A549 (cell line): ENCODE data around the gene EARS2. TPM values are rescaled to one million over a fixed set of nuclear protein-coding genes. Genes with fewer than 3 reads are reported as not detected.

Experiments used
- ATAC-seq, 2 experiments: fragments of 200-7000 bp in 1 of 2; fragments of >200 bp in 1 of 2; cut with Nextera tagmentation in 1 of 2; cut with Tn5 transposase in 1 of 2; 3 replicates each; pipeline versions ENCODE4 v1.8.0 to v1.9.1; 2018 to 2020; ENCODE audit warnings: mild to moderate bottlenecking in 1 of 2, moderate library complexity in 1 of 2
- CTCF ChIA-PET: fragments of 300-600 bp; sonication (Branson Sonifier 250); formaldehyde crosslinking; extraction: SDS; loops from one replicate; lab custom pipeline; 2021; ENCODE audit warnings: antibody characterized with exemption, inconsistent platforms; lab: Yijun Ruan, JAX
- POLR2A ChIA-PET: fragments of 350-600 bp; formaldehyde crosslinking; extraction: SDS; loops from one replicate; lab custom pipeline; 2021; ENCODE audit warnings: antibody characterized with exemption, inconsistent platforms; lab: Yijun Ruan, JAX
- DNase-seq, 2 experiments: peaks; one replicate each; pipeline versions ENCODE4 v3.0.0 to v3.0.0-alpha.2; 2011 to 2016; ENCODE audit warnings: low read depth in 1 of 2, low spot score in 1 of 2
- FAIRE-seq: peaks from 2 replicates; lab custom pipeline; 2011; peaks lifted over from hg19 to GRCh38; lab: Jason Lieb, UNC
- H3K27ac ChIP-seq, 2 experiments: fragments of >200 bp; sonication (Bioruptor Twin); formaldehyde crosslinking; 3 replicates each; pipeline ENCODE4 v1.5.1; 2016 to 2017
- H3K4me1 ChIP-seq: fragments of >200 bp; sonication (Bioruptor Twin); formaldehyde crosslinking; 3 replicates; pipeline ENCODE4 v1.6.1; 2016
- H3K4me2 ChIP-seq: fragments of >200 bp; sonication (Bioruptor Twin); formaldehyde crosslinking; 3 replicates; pipeline ENCODE4 v1.6.1; 2016
- H3K4me3 ChIP-seq: fragments of >200 bp; sonication (Bioruptor Twin); formaldehyde crosslinking; 3 replicates; pipeline ENCODE4 v1.5.1; 2016
- H3K9me3 ChIP-seq: fragments of >200 bp; sonication (Bioruptor Twin); formaldehyde crosslinking; 3 replicates; pipeline ENCODE4 v1.6.1; 2016
- BHLHE40 ChIP-seq: IDR thresholded peaks from 2 replicates; pipeline ENCODE4 v1.6.1; 2012; ENCODE audit warnings: low read depth, low read length, inconsistent platforms
- CBX8 ChIP-seq: fragments of 200-600 bp; sonication (generic); IDR thresholded peaks from 2 replicates; pipeline ENCODE4 v1.6.1; 2016
- CEBPB ChIP-seq, 2 experiments: fragments of >200 bp in 1 of 2; sonication (Bioruptor Twin) in 1 of 2; formaldehyde crosslinking in 1 of 2; IDR thresholded peaks; 2 replicates each; pipeline ENCODE4 v1.6.1; 2012 to 2016
- CHD4 ChIP-seq: fragments of 200-600 bp; sonication (generic); IDR thresholded peaks from 2 replicates; pipeline ENCODE4 v1.6.1; 2016; ENCODE audit warnings: antibody characterized with exemption, mild to moderate bottlenecking, borderline replicate concordance
- EHF ChIP-seq: fragments of 250-450 bp; sonication (Bioruptor Pico); IDR thresholded peaks from 2 replicates; pipeline ENCODE4 v1.5.0; 2020; ENCODE audit warnings: mild to moderate bottlenecking
- EP300 ChIP-seq, 2 experiments: fragments of >200 bp; sonication (Bioruptor Twin); formaldehyde crosslinking; IDR thresholded peaks; 2 replicates in 1 of 2; 3 replicates in 1 of 2; pipeline ENCODE4 v1.6.1; 2016 to 2017
- ESRRA ChIP-seq: fragments of 150-350 bp; IDR thresholded peaks from 2 replicates; pipeline ENCODE4 v1.6.1; 2014; ENCODE audit warnings: mild to moderate bottlenecking, low read length, borderline replicate concordance
- FOSB ChIP-seq: fragments of 250-450 bp; sonication (Bioruptor Pico); IDR thresholded peaks from 2 replicates; pipeline ENCODE4 v1.5.0; 2020; ENCODE audit warnings: mild to moderate bottlenecking, moderate library complexity
- FOXS1 ChIP-seq: fragments of 250-450 bp; sonication (Bioruptor Pico); IDR thresholded peaks from 2 replicates; pipeline ENCODE4 v1.5.0; 2020; ENCODE audit warnings: mild to moderate bottlenecking, moderate library complexity
- GATA3 ChIP-seq: IDR thresholded peaks from 2 replicates; pipeline ENCODE4 v1.6.1; 2012; ENCODE audit warnings: borderline replicate concordance
- HDAC2 ChIP-seq: fragments of 200-600 bp; sonication (generic); IDR thresholded peaks from 2 replicates; pipeline ENCODE4 v1.6.1; 2016
- HEYL ChIP-seq: fragments of 250-450 bp; sonication (Bioruptor Pico); IDR thresholded peaks from 2 replicates; pipeline ENCODE4 v1.8.0; 2021; ENCODE audit warnings: mild to moderate bottlenecking, moderate library complexity
- KDM1A ChIP-seq: fragments of 200-600 bp; sonication (generic); IDR thresholded peaks from 2 replicates; pipeline ENCODE4 v1.6.1; 2016; ENCODE audit warnings: low read depth, mild to moderate bottlenecking
- KDM5A ChIP-seq: fragments of 200-600 bp; sonication (generic); IDR thresholded peaks from 2 replicates; pipeline ENCODE4 v1.6.1; 2016; ENCODE audit warnings: antibody characterized with exemption, mild to moderate bottlenecking
- MAFK ChIP-seq: fragments of 450-650 bp; IDR thresholded peaks from 2 replicates; pipeline ENCODE4 v1.6.1; 2014; ENCODE audit not compliant: partially characterized antibody
- MYC ChIP-seq: IDR thresholded peaks from 2 replicates; pipeline ENCODE4 v1.6.1; 2012; ENCODE audit warnings: mild to moderate bottlenecking, inconsistent platforms, low read length, improper control_type of control experiment, borderline replicate concordance
- NPAS2 ChIP-seq: fragments of 250-450 bp; sonication (Bioruptor Pico); IDR thresholded peaks from 2 replicates; pipeline ENCODE4 v1.8.0; 2022; ENCODE audit warnings: mild to moderate bottlenecking, moderate library complexity, borderline replicate concordance
- PHF8 ChIP-seq: fragments of 200-600 bp; sonication (generic); IDR thresholded peaks from 2 replicates; pipeline ENCODE4 v1.6.1; 2016; ENCODE audit warnings: low read depth, mild to moderate bottlenecking, antibody characterized with exemption, moderate library complexity, borderline replicate concordance
- RARB ChIP-seq: fragments of 250-450 bp; sonication (Bioruptor Pico); IDR thresholded peaks from 2 replicates; pipeline ENCODE4 v1.8.0; 2021; ENCODE audit warnings: mild to moderate bottlenecking, moderate library complexity
- RCOR1 ChIP-seq: fragments of 150-350 bp; IDR thresholded peaks from 2 replicates; pipeline ENCODE4 v1.6.1; 2014; ENCODE audit warnings: antibody characterized with exemption, low read length, low read depth
- RFX5 ChIP-seq: fragments of 450-650 bp; IDR thresholded peaks from 2 replicates; pipeline ENCODE4 v1.7.1; 2014; ENCODE audit warnings: antibody characterized with exemption, mild to moderate bottlenecking, moderate library complexity
- SMC3 ChIP-seq: fragments of >200 bp; sonication (Bioruptor Twin); formaldehyde crosslinking; IDR thresholded peaks from 3 replicates; pipeline ENCODE4 v1.6.1; 2018; ENCODE audit warnings: inconsistent platforms
- ZNF302 ChIP-seq: fragments of 250-450 bp; sonication (Bioruptor Pico); IDR thresholded peaks from 2 replicates; pipeline ENCODE4 v1.9.0; 2021; ENCODE audit warnings: inconsistent platforms, mild to moderate bottlenecking, moderate library complexity
- ZSCAN20 ChIP-seq: fragments of 250-450 bp; sonication (Bioruptor Pico); IDR thresholded peaks from 2 replicates; pipeline ENCODE4 v1.8.0; 2022; ENCODE audit warnings: mild to moderate bottlenecking, moderate library complexity
- WGBS: methylation state at CpG from one replicate; pipeline ENCODE4 v1.1.6; 2017; ENCODE audit errors: missing lambda C conversion rate; 5-methylcytosine and 5-hydroxymethylcytosine counted together
- polyA plus RNA-seq, 4 experiments: library from polyadenylated mRNA; depleted of rRNA in 3 of 4; stranded (reverse); fragments of >200 nt; fragmentation: RNase III in 1 of 4; extraction: RNeasy Plus Mini Kit Qiagen cat#74134 plus additional on column Dnase treatment in 1 of 4; gene quantifications; 2 replicates in 3 of 4; 3 replicates in 1 of 4; pipeline ENCODE4 v1.2.3, GENCODE V29; 2011 to 2017
- TF ChIP-seq, protein P1 (sequence below): IDR thresholded peaks from 2 replicates; pipeline ENCODE4 v1.6.1; 2012; ENCODE audit warnings: low read depth, borderline replicate concordance
- TF ChIP-seq, protein P2 (sequence below): fragments of >200 bp; sonication (Bioruptor Twin); formaldehyde crosslinking; IDR thresholded peaks from 3 replicates; pipeline ENCODE4 v1.6.1; 2016
- TF ChIP-seq, protein P3 (sequence below): fragments of 150-350 bp; IDR thresholded peaks from 2 replicates; pipeline ENCODE4 v1.6.1; 2014; ENCODE audit warnings: low read depth, mild to moderate bottlenecking, low read length
- TF ChIP-seq, protein P4 (sequence below): fragments of >200 bp; sonication (Bioruptor Twin); formaldehyde crosslinking; IDR thresholded peaks from 2 replicates; pipeline ENCODE4 v1.6.1; 2016
- TF ChIP-seq, protein P5 (sequence below): fragments of 450-650 bp; IDR thresholded peaks from 2 replicates; pipeline ENCODE4 v1.6.1; 2014; ENCODE audit warnings: antibody characterized with exemption
- TF ChIP-seq, protein P6 (sequence below): IDR thresholded peaks from 2 replicates; pipeline ENCODE4 v1.6.1; 2012

Gene EARS2
- polyA plus RNA-seq, 2 of the 4 experiments (the other 2 are of a cell fraction) = 30.4 to 45.2 TPM

DNA sequence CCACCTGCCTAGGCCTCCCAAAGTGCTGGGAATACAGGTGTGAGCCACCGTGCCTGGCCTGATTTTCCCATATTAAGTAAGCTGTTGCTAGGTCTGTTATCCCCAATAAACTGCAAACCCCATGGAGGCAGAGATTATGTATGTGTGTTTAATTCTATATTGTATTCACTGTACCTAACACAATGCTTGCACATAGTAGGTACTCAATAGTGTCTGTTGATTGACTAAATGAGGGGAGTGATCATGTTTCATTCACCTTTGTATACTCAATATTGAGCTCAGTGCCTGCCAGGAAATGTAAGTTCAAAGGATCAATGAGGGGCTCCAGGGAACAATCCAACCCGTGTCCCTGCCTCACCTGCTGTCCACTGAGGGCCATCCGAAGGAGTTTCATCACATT is 32.3 kb downstream of the EARS2 start:
- POLR2A ChIA-PET = no interaction called here
- Histone ChIP-seq H3K4me2 (no peak overlapping the region), H3K4me1 (0 out of 3 replicates have a peak, but pooled peaks cover 9% of the 10 kb centered on the region), H3K27ac (no peak overlapping the region), H3K9me3 (no peaks in the 10 kb centered on the region), H3K4me3 (no peak overlapping the region)
- DNase-seq = no peak
- whole genome bisulfite sequencing = 97% methylated on average over 3 of the region's 3 CpGs
- TF ChIP-seq GATA3 = no peak
- TF ChIP-seq MAFK = no peak
- no peak for TF ChIP-seq FOXS1 (CRISPR knock-in tag)
- TF ChIP-seq SMC3 = no peak
- TF ChIP-seq, protein P1, sequence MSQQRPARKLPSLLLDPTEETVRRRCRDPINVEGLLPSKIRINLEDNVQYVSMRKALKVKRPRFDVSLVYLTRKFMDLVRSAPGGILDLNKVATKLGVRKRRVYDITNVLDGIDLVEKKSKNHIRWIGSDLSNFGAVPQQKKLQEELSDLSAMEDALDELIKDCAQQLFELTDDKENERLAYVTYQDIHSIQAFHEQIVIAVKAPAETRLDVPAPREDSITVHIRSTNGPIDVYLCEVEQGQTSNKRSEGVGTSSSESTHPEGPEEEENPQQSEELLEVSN = no peak
- TF ChIP-seq RFX5 = no peak
- TF ChIP-seq CBX8 = no peak
- no peak for TF ChIP-seq RCOR1
- no peak for TF ChIP-seq NPAS2 (CRISPR knock-in tag)
- TF ChIP-seq HDAC2 = no peak
- no peak for TF ChIP-seq ZSCAN20 (CRISPR knock-in tag)
- TF ChIP-seq, protein P2, sequence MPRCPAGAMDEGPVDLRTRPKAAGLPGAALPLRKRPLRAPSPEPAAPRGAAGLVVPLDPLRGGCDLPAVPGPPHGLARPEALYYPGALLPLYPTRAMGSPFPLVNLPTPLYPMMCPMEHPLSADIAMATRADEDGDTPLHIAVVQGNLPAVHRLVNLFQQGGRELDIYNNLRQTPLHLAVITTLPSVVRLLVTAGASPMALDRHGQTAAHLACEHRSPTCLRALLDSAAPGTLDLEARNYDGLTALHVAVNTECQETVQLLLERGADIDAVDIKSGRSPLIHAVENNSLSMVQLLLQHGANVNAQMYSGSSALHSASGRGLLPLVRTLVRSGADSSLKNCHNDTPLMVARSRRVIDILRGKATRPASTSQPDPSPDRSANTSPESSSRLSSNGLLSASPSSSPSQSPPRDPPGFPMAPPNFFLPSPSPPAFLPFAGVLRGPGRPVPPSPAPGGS = no peak
- TF ChIP-seq, protein P3, sequence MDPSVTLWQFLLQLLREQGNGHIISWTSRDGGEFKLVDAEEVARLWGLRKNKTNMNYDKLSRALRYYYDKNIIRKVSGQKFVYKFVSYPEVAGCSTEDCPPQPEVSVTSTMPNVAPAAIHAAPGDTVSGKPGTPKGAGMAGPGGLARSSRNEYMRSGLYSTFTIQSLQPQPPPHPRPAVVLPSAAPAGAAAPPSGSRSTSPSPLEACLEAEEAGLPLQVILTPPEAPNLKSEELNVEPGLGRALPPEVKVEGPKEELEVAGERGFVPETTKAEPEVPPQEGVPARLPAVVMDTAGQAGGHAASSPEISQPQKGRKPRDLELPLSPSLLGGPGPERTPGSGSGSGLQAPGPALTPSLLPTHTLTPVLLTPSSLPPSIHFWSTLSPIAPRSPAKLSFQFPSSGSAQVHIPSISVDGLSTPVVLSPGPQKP = no peak
- TF ChIP-seq ZNF302 (CRISPR knock-in tag) = no peak
- TF ChIP-seq BHLHE40 = no peak
- TF ChIP-seq PHF8 = no peak
- TF ChIP-seq, protein P4, sequence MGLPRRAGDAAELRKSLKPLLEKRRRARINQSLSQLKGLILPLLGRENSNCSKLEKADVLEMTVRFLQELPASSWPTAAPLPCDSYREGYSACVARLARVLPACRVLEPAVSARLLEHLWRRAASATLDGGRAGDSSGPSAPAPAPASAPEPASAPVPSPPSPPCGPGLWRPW = no peak
- TF ChIP-seq CEBPB (IDR thresholded peaks at IDR 0.05) = no peak
- TF ChIP-seq HEYL (CRISPR knock-in tag) = no peak
- CTCF ChIA-PET = interaction anchor here (0.8 to 1.6 kb wide), 3 partner anchors 13 to 33 kb away, joined by 3 to 4 read pairs (median 4); partner anchors contain the start of genes EARS2 and UBFD1
- FAIRE-seq = no peak
- no peak for ATAC-seq

DNA sequence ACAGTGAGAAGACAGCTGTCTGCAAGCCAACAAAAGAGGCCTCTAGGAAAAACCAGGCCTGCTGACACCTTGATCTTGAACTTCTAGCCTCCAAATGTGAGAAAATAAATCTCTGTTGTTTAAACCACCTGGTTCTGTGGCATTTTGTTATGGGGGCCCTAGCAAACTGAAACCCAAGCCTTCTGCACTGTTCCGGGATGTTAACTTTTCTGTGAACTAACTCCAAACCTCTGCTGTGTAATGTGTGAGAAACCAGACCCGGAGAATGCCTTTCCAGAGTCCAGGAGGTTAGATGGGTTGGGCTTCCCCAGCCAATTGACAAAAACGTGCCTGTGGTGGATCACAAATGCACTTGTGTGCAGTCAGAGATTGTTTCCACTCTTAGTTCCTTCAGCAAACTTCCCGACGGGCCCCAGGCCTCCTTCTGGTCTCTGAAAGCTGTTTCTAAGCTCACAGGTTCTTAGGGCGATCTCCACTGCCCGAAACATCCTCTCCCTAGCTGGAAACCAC is 33.2 kb downstream of the EARS2 start:
- POLR2A ChIA-PET = no interaction called here
- Histone ChIP-seq H3K9me3 (no peaks in the 10 kb centered on the region), H3K27ac (no peak overlapping the region), H3K4me1 (0 out of 3 replicates have a peak, but pooled peaks cover 9% of the 10 kb centered on the region), H3K4me2 (no peak overlapping the region), H3K4me3 (no peak overlapping the region)
- no peak for DNase-seq
- ATAC-seq = no peak
- WGBS = 91% methylated on average over 7 of the region's 7 CpGs
- CTCF ChIA-PET = interaction anchor here (1.4 to 1.6 kb wide), 2 partner anchors 14 to 34 kb away, joined by 4 read pairs; partner anchors contain the start of genes EARS2 and UBFD1
- no peak for FAIRE-seq
- no peak for TF ChIP-seq ESRRA
- TF ChIP-seq MYC = no peak
- TF ChIP-seq CBX8 = no peak
- no peak for TF ChIP-seq KDM5A
- TF ChIP-seq FOSB (CRISPR knock-in tag) = no peak
- no peak for TF ChIP-seq CHD4
- TF ChIP-seq, protein P5, sequence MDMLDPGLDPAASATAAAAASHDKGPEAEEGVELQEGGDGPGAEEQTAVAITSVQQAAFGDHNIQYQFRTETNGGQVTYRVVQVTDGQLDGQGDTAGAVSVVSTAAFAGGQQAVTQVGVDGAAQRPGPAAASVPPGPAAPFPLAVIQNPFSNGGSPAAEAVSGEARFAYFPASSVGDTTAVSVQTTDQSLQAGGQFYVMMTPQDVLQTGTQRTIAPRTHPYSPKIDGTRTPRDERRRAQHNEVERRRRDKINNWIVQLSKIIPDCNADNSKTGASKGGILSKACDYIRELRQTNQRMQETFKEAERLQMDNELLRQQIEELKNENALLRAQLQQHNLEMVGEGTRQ = no peak
- TF ChIP-seq, protein P4 = no peak
- no peak for TF ChIP-seq EHF
- no peak for TF ChIP-seq KDM1A
- TF ChIP-seq, protein P6, sequence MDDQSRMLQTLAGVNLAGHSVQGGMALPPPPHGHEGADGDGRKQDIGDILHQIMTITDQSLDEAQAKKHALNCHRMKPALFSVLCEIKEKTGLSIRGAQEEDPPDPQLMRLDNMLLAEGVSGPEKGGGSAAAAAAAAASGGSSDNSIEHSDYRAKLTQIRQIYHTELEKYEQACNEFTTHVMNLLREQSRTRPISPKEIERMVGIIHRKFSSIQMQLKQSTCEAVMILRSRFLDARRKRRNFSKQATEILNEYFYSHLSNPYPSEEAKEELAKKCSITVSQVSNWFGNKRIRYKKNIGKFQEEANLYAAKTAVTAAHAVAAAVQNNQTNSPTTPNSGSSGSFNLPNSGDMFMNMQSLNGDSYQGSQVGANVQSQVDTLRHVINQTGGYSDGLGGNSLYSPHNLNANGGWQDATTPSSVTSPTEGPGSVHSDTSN = no peak
- TF ChIP-seq, protein P3 = no peak
- TF ChIP-seq, protein P2 = no peak
- no peak for TF ChIP-seq RARB
- TF ChIP-seq HDAC2 = no peak
- TF ChIP-seq EP300 (IDR thresholded peaks at IDR 0.05) = no peak
- TF ChIP-seq ZNF302 (CRISPR knock-in tag) = no peak
